Measurements from ENCODE around the gene EZH1. TPM values are rescaled to one million over a fixed set of nuclear protein-coding genes. Genes with fewer than 3 reads are reported as not detected.

Gene EZH1
- total RNA-seq, 1 donor from 2014 or later = 18.2 TPM

- DNase-seq = no peak
Measured at GRCh38 chr17:42706732-42707131, 38.1 kb downstream of the EZH1 start.

GRCh38 chr17:42704837-42705494, 39.9 kb downstream of the EZH1 start:
- DNase-seq = no peak

DNA sequence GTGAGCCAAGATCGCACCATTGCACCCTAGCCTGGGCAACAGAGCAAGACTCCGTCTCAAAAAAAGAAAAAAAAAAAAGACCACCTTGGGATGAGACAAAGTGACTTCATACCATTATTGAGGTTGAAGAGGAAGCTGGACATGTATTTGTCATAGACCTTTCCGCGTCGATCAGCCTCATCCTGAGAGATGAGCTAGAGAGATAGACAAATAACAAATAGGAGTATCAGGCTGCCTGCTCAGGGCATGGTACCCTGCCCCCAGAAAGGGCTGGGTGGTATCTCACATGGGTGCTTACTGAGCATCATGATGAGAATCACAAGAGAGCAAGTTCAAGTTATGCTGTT, 40.4 kb downstream of the EZH1 start:
- no peak for DNase-seq

- DNase-seq = no peak
Measured at GRCh38 chr17:42702446-42702845, 42.4 kb downstream of the EZH1 start.

DNA sequence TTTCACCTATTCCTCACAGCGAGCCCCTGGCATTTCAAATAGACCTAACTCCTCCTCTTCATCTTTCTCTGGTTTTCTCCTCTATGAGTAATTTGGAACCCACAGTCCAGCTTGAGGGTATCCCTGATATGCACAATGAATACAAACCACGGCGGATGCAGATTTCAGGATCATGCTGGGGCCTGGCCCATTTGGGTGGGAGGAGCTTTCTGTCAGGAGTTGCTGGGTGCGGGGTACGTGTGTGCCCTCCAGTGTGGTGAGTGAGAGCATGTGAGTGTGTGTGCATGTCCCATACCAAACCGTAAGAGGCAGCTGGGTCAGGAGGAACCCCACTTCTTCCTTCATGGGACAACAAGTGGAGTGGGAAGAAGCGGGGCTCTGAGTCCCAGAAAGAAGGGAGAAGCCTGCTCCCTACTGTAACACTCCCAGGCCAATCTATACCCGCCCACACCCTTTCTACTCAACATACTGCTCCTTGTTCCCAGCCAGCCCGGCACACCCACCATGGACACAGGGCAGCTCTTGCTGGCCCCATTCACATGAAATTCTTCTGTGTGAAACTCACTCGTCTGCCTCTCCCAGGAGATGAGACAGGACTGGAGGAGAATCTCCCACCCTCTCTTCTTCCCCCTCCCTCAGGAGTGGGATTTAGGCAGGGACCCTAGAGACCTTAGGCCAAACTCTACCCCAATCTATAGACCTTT, 44.1 kb downstream of the EZH1 start:
- no peak for DNase-seq

GRCh38 chr17:42699415-42699740, 45.5 kb downstream of the EZH1 start:
- DNase-seq = no peak

- no peak for DNase-seq
Measured at GRCh38 chr17:42698736-42699414, 46.0 kb downstream of the EZH1 start.

- DNase-seq = no peak
Measured at GRCh38 chr17:42697108-42697811, 47.6 kb downstream of the EZH1 start.

DNA sequence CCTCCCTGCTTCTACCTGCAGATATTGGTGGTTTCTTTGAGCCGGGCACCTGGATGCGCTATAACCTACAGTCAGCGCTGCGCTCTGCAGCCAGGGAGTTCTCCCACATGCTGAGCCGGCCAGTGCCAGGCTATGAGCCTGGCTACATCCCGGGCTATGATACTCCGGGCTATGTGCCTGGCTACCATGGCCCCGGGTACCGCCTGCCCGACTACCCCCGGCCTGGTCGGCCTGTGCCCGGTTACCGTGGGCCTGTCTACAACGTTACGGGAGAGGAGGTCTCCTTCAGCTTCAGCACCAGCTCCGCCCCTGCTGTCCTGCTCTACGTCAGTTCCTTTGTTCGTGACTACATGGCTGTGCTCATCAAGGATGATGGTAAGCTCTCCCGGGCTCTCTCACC, 49.3 kb downstream of the EZH1 start:
- no peak for DNase-seq

- DNase-seq = no peak
Measured at GRCh38 chr17:42694524-42694923, 50.3 kb downstream of the EZH1 start.

GRCh38 chr17:42692489-42692888, 52.4 kb downstream of the EZH1 start:
- DNase-seq = no peak

GRCh38 chr17:42691021-42691545, 53.8 kb downstream of the EZH1 start:
- no peak for DNase-seq

GRCh38 chr17:42690596-42690995, 54.2 kb downstream of the EZH1 start:
- no peak for DNase-seq

GRCh38 chr17:42687707-42688320, 57.0 kb downstream of the EZH1 start:
- no peak for DNase-seq

DNA sequence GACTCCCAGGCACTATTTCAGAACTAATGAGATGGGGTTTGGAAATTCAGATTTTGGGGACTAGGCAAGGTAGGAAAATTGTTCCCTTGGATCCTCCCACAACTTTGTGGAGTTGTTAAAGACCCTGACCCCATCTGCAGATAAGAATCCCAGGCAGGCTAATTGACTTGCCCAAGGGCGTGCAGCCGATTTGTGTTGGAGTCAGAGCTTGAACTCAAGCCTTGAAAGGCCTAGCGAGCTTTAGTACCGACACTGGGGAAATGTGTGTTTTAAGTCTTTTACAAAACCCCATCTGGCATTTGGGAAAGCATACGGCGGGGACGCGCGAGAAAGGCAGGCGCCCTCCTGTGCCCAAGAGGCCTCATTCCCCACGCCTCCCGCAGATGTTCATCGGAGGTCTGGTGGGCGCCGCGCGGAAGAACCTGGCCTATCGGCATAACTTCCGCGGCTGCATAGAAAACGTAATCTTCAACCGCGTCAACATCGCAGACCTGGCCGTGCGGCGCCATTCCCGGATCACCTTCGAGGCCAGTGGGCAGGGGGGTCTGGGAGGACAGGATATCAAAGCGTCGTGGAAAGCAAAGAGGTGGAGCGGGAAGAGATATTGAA, 58.2 kb downstream of the EZH1 start:
- no peak for DNase-seq

DNA sequence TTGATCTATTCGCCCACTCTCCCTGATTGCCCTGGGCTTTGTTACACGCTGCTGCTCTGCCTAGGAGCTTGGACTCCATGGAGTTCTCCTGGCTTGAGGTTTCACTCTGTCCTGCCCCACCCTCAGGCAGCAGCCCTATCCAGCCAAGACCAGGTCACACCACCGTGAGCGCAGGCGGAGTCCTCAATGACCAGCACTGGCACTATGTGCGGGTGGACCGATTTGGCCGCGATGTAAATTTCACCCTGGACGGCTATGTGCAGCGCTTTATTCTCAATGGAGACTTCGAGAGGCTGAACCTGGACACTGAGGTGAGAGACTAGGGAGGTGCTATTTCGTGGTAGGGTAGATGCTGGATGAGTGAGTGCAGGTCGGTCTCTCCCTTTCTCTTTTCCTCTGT, 59.0 kb downstream of the EZH1 start:
- no peak for DNase-seq

DNA sequence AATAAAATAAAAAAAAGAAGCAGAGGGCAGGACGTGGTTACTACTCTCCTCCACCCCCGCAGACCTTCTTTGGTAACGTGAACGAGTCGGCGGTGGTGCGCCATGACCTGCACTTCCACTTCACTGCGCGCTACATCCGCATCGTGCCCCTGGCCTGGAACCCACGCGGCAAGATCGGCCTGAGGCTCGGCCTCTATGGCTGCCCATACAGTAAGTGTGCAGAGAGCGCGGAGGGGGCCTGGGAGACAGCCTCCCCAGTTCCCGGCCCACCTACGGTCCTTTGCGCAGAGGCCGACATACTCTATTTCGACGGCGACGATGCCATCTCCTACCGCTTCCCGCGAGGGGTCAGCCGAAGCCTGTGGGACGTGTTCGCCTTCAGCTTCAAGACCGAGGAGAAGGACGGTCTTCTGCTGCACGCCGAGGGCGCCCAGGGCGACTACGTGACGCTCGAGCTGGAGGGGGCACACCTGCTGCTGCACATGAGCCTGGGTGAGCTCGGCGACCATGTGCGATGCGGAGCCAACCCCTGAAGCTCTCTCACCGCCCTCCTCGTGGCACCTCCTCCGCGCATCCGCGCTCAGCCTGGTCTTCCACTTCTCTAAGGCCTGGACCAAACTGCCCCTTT, 59.8 kb downstream of the EZH1 start:
- no peak for DNase-seq

DNA sequence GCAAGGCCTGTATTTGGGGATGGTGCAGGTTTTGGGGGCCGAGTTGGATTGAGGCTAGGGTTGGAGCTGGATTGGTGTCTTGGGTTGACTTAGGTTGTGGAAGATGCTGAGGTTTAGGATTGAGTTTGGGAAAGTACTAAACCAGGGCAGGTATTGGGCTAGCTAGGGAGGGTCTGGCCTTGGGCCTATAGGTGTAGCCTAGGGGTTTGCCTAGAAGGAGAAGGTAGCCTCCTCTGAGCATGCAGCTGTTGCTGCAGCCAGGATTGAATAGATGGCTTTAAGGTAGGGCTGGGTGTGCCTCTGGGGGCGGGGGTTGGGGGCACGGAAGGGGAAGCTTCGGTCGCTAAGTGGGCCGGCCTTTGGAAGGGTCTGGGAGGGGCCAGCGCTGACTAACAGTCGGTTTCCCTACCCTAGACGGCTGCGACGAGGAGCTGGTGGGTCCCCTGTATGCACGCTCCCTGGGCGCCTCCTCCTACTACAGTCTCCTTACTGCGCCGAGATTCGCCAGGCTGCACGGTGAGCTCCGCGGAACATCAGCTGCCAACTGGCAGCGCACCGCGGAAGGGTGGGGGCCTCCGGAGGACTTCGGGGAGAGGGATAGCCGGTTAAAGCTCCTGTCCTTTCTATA, 61.3 kb downstream of the EZH1 start:
- peak; percentile 41 for DNase-seq

DNA sequence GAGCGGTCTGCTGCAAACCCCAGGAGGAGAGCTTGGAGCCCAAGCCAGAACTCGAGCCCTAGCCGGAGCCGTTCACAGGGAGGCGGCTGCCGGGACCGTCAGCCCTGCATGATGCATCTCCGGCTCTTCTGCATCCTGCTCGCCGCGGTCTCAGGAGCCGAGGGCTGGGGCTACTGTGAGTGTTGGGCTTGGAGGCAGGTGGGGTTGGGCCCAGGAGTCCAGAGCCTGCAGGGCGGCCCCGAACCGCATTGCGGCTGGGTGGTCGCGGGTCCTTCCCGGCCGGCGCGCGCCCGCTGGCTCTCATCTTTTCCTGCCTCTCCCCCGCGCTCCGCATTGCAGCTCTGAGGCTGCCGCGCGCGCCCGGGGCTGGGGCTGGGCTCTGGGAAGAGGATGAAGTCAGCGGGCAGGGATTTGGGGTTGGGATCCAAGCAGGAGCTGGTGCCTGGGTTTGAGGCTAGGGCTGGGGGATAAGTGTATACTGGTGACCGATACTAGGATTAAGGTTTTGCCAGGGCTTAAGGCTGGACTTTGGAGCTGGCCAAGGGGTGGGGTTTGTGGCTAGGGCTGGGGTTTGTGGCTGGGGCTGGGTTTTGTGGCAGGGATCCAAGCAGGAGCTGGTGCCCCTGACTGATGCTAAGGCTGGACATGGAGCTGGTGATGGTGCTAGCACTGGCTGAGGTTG, 62.0 kb downstream of the EZH1 start:
- peak; percentile 69 for DNase-seq

DNA sequence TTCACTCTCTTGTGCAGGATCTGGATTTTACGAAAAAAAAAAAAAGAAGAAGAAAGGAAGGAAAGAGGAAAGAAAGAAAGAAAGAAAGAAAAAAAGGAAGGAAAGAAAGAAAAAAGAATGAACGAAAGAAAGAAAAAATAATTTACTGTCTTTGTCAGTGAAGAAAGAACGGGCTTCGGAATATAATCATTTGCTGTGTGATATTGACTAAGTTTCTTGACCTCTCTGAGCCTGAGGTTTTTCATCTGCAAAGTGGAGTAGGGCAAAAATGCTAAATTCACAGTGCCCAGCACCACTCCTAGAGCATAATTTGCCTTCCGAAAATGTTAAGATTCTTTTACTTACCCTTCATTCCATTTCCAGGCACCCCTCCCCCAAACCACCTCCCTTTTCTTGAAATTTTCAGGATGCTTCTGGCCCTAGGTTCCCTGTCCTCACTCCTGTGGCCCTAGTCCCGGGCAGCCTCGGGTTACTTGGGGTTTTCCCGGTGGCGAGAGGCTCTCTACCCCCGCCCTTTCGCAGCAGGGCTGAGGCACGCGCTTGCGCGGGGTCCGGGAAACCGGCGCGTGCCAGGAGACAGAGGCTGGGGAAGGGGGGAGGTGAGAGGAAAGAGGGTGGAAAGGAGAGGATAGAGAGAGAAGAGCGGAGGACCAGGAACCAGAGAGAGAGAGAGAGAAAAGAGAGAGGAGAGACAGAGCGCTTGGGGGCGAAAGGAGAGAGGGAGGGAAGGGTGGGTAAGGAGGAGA, 62.7 kb downstream of the EZH1 start, which contains the start of gene CNTNAP1:
TSS of gene CNTNAP1 (plus strand) at position 556 of the 746 bp plus-strand sequence. CDS start 299 bp downstream, outside the sequence.
- DNase-seq = peak; percentile 62

All from dermis blood vessel endothelial cell (primary cell).